ENCODE measurements around the gene CRYAB.
A peak's percentile ranks its signal among the peaks of the same experiment; 100 is the strongest.

Gene CRYAB, protein sequence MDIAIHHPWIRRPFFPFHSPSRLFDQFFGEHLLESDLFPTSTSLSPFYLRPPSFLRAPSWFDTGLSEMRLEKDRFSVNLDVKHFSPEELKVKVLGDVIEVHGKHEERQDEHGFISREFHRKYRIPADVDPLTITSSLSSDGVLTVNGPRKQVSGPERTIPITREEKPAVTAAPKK

DNA sequence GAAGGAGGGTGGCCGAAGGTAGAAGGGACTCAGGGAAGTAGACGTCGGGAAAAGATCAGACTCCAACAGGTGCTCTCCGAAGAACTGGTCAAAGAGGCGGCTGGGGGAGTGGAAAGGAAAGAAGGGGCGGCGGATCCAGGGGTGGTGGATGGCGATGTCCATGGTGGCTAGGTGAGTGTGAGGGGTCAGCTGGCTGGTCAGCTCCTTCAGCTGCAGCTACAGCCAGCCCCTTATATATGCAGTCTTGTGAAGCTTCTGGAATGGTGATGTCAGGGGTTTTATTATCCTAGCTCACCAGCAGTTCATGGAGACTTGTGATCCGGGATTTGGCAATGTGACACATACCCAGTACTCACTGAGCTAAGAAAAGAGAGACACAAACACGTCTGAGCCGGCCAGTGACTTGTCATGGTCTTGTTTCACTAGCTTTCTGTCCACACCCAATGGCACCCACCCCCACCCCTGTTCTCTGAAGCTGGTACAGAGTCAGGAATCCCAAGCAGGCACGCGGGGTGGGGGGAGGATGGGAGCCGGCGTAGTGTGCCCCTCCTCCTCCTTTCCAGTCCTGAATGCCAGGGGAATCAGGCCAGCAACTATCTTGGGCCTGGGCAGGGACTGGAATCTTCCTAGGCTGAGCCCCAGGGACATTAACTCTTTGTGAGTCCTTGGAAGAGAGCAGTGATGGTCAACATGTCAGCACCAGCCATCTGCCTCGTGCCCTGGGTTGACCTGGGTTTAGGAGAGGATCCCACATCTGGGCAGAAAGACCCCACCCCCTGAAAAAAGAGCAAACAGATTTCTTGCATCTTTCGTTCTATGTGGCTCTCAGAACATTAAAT, at the start of gene CRYAB:
Gene CRYAB, minus strand, starts transcription at position 208 of the 839 bp plus-strand sequence. Its CDS starts 46 bp downstream, at position 162.
- Mint-ChIP-seq H3K4me1 (no peaks in the 10 kb centered on the region), H3K9me3 (no peaks in the 10 kb centered on the region), H3K4me3 (no peak within 1 kb of the TSS)

DNA sequence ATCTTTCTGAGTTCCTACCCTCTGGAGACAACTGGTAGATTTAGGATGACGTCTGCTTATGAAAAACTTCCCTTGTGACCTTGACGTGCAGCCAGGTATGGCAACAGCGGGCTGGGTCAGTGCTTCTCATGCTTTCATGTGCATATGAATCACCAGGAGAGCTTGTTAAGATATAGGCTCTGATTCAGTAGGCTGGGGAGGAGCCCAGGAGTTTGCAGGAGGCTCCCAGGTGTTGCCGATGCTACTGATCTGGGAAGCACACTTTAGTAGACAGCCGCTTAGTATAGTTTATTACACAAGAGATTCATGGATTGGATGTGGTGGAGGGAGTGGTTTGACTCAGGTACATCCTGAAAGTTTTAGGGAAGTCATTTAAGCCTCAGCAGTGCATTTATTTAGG, 49.3 kb upstream of the CRYAB start:
- DNase-seq (no peak), ATAC-seq (no peak)
- Mint-ChIP-seq H3K4me3 (no peak overlapping the region), H3K9me3 (no peaks in the 10 kb centered on the region), H3K4me1 (no peaks in the 10 kb centered on the region), H3K27ac (peak overlapping the region in 1 of 2 donors; percentile 76), H3K27me3 (no peaks in the 10 kb centered on the region)

More for the DNA sequence above, at the start of gene CRYAB:
- peaks cover 64% of the 10 kb centered on the region for H3K27me3 Mint-ChIP-seq
- DNase-seq: no peak
- no peak for ATAC-seq
- H3K27ac Mint-ChIP-seq: no peak within 1 kb of the TSS

DNA sequence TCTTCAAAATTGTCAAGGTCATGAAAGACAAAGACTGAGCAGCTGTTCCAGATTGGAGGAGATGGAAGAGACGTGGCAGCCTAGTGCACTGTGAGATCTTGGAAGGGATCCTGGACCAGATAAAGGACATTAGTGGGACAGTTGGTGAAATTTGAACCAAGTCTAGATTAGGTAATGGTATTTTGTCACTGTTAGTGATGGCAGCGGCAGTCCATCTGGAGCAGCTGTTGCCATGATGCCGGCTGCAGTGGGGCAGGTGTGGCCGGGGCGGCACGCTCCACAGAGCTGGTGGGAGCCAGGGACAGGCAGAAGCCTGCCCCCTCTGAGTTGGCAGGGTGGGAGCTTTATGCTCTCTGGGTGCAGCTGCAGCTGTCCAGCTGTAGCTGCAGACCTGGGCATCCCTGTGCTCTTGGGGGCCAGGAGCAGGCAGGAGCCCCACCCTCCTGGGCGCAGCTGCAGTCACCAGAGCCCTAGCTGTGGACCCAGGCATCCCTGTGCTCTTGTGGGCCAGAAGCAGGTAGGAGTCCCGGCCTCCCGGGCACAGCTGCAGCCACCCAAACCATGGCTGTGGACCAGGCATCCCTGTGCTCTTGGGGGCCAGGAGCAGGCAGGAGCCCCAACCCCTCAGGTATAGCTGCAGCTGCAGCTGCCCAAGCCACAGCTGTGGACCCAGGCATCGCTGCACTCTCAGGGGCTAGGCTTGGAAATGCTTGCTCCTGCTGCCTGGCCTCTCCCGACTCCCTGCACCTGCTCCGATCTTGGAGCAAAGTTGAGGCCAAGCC, 46.3 kb upstream of the CRYAB start:
- H3K4me3 Mint-ChIP-seq: no peak overlapping the region
- H3K27me3 Mint-ChIP-seq: no peaks in the 10 kb centered on the region
- H3K4me1 Mint-ChIP-seq: no peaks in the 10 kb centered on the region
- no peak overlapping the region for H3K27ac Mint-ChIP-seq
- no peaks in the 10 kb centered on the region for H3K9me3 Mint-ChIP-seq
- ATAC-seq: peak; percentile 23
- no peak for DNase-seq

DNA sequence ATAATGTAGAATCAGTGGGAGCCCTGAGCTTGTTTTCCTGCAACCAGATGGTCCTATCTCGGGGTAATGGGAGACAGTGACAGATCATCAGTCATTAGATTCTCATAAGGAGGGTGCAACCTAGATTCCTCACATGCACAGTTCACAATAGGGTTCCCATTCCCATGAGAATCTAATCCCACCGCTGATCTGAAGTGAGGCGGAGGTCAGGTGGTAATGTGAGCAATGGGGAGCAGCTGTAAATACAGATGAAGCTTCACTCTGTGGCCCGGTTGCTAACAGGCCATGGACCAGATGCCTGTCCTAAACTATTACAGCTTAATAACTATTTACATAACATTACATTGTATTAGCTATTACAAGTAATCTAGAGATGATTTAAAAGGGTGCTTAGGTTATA, 42.6 kb upstream of the CRYAB start:
- H3K9me3 Mint-ChIP-seq: no peaks in the 10 kb centered on the region
- H3K27ac Mint-ChIP-seq: no peak overlapping the region
- H3K27me3 Mint-ChIP-seq: no peaks in the 10 kb centered on the region
- peaks cover 9% of the 10 kb centered on the region for H3K4me1 Mint-ChIP-seq
- DNase-seq (no peak), ATAC-seq (no peak)
- no peak overlapping the region for H3K4me3 Mint-ChIP-seq

DNA sequence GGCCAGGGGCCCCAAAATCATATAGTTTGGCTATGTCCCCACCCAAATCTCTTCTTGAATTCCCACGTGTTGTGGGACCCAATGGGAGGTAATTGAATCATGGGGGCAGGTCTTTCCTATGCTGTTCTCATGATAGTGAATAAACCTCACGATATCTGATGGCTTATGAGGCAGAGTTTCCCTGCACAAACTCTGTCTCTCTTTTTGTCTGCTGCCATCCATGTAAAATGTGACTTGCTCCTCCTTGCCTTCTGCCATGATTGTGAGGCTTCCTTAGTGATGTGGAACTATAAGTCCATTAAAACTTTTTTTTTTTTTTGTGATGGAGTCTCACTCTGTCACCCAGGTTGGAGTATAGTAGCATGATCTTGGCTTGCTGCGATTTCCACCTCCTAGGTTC, 40.0 kb upstream of the CRYAB start:
- ATAC-seq (no peak), DNase-seq (no peak)
- Mint-ChIP-seq H3K4me1 (peaks cover 10% of the 10 kb centered on the region), H3K9me3 (no peaks in the 10 kb centered on the region), H3K27ac (no peak overlapping the region), H3K4me3 (no peak overlapping the region), H3K27me3 (no peaks in the 10 kb centered on the region)

DNA sequence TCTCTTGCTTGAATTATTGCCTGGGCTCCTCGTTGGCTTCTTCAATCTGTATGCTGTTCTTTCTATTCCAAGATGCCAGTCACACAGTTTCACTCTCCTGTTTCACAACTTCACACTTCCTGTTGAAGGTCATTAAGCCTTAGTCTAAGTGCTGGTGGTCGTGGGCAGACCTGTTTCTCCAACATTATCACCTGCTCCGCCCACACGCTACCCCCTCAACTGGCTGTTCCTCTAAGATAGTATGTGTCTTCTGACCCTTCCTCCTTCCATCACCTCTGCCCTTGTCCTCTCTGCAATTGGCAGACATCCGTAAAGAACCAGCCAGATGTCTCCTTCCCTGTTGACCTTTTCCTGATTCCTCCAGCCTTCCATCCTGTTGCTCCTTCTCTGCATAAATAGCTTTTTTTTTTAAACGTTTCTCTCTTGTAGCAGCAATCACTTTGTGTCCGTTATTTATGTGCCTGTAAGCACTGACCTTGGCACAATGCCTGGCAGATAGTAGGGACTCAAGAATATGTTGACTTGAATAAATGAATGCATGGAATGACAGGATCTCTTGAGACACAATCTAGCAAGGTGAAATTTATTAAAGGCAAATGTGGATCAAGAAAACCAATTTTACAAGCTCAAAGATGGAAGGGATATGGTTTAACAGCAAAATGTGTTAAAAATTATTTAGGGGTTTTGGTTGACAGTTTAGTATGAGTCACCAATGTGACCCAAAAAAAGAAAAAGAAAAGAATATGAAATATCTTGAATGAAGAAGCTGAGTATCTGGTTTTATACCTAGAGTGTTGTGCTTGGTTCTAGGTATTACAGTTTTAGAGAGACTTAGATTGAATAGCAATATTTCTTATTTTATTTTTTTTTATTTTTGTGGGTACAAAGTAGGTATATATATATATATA, 38.2 kb upstream of the CRYAB start:
- Mint-ChIP-seq H3K27ac (no peak overlapping the region), H3K27me3 (no peaks in the 10 kb centered on the region), H3K9me3 (no peaks in the 10 kb centered on the region), H3K4me1 (peaks cover 14% of the 10 kb centered on the region), H3K4me3 (peak overlapping the region in 1 of 2 donors; percentile 5)
- peak; percentile 45 for ATAC-seq
- no peak for DNase-seq

DNA sequence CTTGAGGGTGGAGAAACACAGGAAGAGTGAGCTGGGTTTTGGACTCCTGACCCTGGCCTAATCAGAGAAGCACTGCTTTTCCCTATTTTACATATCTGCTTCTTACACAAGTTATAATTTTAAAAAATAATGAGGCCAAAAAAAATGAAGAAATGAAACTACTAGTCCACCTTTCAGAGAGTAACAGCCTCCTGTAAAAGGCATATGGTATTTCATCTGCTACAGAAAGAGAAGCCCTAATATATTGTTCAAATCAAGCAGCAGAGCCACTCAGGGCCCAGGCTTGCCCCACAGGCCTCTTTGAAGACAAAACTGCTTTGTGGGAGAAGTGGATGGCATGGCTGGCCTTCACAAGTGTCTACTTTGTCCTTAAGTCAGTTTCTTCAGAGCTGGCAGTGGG, 35.6 kb upstream of the CRYAB start:
- Mint-ChIP-seq H3K27ac (no peak overlapping the region), H3K27me3 (no peaks in the 10 kb centered on the region), H3K9me3 (no peaks in the 10 kb centered on the region), H3K4me1 (peaks cover 28% of the 10 kb centered on the region), H3K4me3 (no peak overlapping the region)
- DNase-seq (no peak), ATAC-seq (no peak)

DNA sequence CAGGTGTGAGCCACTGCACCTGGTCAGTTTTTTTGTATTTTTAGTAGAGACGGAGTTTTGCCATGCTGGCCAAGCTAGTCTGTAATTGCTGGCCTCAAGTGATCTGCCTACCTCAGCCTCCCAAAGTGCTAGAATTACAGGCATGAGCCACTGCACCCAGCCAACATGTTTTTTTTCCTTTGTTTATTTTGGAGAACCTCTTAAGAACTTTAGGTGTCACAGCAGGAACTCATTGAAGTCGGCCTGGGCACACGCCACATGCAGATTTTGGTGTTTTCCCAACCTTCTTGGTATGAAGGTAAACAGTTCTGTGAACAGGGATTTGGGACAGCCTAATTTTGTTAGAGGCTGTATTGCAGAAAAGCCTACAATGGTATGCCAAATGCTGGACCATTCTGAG, 34.9 kb upstream of the CRYAB start:
- H3K9me3 Mint-ChIP-seq: no peaks in the 10 kb centered on the region
- no peak overlapping the region for H3K27ac Mint-ChIP-seq
- DNase-seq (no peak), ATAC-seq (no peak)
- H3K4me3 Mint-ChIP-seq: no peak overlapping the region
- no peaks in the 10 kb centered on the region for H3K27me3 Mint-ChIP-seq
- H3K4me1 Mint-ChIP-seq: peaks cover 28% of the 10 kb centered on the region

DNA sequence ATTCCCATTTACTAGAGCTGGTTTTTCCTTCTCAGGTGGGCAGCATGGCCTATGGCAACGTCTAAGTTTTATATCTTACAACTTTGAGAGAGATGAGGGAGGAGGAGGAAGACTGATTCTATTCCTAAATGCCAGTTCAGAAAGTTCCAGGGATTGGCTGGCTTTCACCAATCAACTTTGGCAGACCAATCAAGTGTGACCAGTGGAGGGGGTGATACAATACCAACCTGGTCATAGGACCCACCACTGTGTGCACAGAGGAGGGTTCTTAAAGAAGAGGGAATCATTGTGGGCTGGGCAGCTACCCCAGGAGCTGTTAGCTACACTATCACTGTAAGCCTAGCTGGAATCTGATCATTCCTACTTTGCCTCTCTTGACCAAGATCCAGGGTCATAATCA, 33.6 kb upstream of the CRYAB start:
- DNase-seq: no peak
- no peak for ATAC-seq
- Mint-ChIP-seq H3K9me3 (no peaks in the 10 kb centered on the region), H3K27ac (peak overlapping the region; percentile 49 to 92), H3K27me3 (no peaks in the 10 kb centered on the region), H3K4me3 (no peak overlapping the region), H3K4me1 (peaks cover 28% of the 10 kb centered on the region)

DNA sequence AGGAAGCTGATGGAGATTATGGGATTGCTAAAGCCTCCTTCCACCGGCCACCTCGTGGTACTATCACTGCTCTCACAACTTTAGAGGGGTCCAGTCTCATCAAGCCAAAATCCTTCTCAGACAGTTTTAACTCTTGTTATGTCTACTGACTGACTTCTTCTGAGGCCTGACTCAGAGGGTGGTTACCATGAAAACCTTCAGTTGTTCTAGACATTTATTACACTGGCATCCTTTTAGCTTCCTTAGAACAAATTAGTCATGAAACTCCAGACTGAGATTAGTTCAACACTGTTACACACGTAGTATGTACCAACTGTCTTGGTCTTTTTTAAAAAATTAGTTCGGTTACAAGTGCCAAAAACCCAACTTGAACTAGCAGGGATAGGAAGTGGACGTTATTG, 33.1 kb upstream of the CRYAB start:
- Mint-ChIP-seq H3K4me3 (no peak overlapping the region), H3K4me1 (peaks cover 24% of the 10 kb centered on the region), H3K27ac (peak overlapping the region; percentile 49 to 92), H3K9me3 (no peaks in the 10 kb centered on the region), H3K27me3 (no peaks in the 10 kb centered on the region)
- ATAC-seq (peak; percentile 85), DNase-seq (no peak)

DNA sequence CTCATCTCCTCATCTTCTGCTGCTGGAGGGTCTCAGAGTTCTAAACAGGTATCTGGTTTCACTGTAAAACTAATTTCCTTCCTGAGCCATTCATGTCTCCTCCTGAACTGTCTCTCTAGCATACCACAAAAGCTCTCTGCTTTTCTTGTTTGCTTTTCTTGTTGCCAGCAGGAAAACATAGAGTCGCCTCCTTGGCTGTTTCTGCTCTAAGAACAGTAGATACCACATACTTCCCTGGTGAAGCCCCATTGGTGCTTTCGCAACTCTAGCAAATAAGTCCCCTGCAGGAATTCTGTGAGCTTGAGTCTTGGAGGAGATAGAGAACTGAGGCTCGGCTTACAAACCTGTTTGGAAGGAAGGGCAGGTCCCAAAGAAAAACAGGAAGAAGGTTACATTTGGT, 32.6 kb upstream of the CRYAB start:
- ATAC-seq (no peak), DNase-seq (no peak)
- peaks cover 23% of the 10 kb centered on the region for H3K4me1 Mint-ChIP-seq
- no peaks in the 10 kb centered on the region for H3K27me3 Mint-ChIP-seq
- H3K9me3 Mint-ChIP-seq: no peaks in the 10 kb centered on the region
- H3K4me3 Mint-ChIP-seq: peak overlapping the region in 1 of 2 donors; percentile 18
- peak overlapping the region; percentile 21 to 92 for H3K27ac Mint-ChIP-seq

DNA sequence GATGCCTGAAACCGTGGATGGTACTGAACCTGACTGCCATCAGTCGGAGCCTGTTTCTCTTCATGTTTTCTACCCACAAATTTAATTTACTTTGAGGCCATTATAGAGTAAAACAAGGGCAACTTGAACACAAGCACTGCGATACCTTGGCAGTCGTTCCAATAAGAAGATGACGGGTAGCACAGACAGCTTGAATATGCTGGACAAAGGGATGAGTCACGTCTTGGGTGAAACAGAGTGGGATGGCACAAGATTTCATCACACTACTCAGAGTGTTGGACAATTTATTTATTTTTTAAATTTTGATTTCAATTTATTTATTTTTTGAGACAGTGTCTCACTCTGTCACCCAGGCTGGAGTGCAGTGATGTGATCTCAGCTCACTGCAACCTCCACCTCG, 31.3 kb upstream of the CRYAB start:
- no peak for DNase-seq
- Mint-ChIP-seq H3K9me3 (no peaks in the 10 kb centered on the region), H3K4me1 (peaks cover 36% of the 10 kb centered on the region), H3K4me3 (no peak overlapping the region), H3K27me3 (no peaks in the 10 kb centered on the region), H3K27ac (no peak overlapping the region)
- no peak for ATAC-seq

DNA sequence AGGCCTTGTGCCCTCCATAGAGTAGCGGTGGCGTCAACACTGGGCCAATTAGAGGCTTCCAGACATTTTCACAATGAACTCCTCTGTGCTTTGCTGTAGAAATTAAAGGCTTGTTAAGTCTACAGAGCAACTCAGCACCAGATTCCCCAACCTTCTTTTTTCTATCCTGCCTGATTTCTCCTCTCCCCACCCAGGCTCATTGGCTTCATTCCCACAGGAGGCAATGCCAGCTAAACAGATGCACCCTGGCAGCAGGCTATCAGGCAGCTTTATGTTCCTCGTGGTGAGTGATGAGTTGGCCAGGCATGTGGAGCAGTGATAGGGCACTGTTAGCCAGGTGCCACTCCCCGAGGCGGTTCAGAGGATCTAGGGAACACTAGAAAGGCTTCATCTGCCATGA, 30.4 kb upstream of the CRYAB start:
- no peaks in the 10 kb centered on the region for H3K27me3 Mint-ChIP-seq
- no peak overlapping the region for H3K4me3 Mint-ChIP-seq
- ATAC-seq: no peak
- no peaks in the 10 kb centered on the region for H3K9me3 Mint-ChIP-seq
- peaks cover 44% of the 10 kb centered on the region for H3K4me1 Mint-ChIP-seq
- no peak overlapping the region for H3K27ac Mint-ChIP-seq
- DNase-seq: no peak

DNA sequence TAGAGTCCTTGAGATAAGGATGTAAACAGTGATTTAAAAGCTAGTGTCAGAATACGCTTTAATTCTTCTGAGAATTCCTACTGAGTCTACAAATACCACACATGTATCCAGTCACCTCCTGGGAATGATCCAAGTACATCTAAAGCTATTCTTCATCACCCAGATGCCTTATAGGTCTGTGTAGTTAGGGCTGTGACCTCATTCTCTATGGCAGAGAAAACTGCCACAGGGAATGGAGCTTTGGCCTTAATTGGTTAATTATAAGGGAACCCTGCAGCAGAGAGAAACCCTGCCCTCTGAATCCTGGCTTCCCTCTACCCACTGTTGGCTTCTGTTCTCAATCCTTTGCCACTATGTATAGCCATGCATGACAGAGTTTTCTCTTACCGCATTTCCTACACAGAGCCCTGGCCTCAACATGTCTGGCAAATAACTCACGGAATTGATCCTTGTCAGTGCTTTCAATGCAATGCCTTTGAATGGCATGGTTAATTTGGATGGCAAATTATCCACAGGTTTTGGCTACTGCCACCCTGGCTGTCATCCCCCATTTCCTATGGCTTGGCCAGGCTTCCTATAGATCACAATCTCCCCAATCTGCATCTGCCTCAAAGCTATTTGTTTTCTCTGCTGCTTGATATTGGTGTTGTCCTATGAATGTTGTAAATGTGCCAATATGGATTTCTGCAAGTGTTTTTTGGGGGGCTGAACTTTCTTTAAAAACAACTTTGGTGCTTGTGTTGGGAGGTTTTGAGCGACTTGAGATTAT, 28.4 kb upstream of the CRYAB start:
- ATAC-seq (no peak), DNase-seq (no peak)
- Mint-ChIP-seq H3K27ac (no peak overlapping the region), H3K27me3 (no peaks in the 10 kb centered on the region), H3K4me3 (no peak overlapping the region), H3K4me1 (peaks cover 62% of the 10 kb centered on the region), H3K9me3 (no peaks in the 10 kb centered on the region)

Measured in stimulated activated naive CD8-positive, alpha-beta T cell treated with anti-CD3 and anti-CD28 coated beads, Interleukin-15, amount 100 ng/mL, for 72 hours (primary cell).